Hematopoietic multipotent progenitor cell treated with erythropoietin and hydrocortisone succinate and interleukin-3 and kit ligand, for 15 days (in vitro differentiated cells): ENCODE data around the gene HTT.

Experiments
- DNase-seq: peaks from one replicate; pipeline ENCODE4 v3.0.0-alpha.2; 2015; ENCODE audit warnings: low spot score

The HTT gene

GRCh38 chr4:3235581-3235980 is 161.1 kb downstream of the HTT start:
- DNase-seq: no peak

DNA sequence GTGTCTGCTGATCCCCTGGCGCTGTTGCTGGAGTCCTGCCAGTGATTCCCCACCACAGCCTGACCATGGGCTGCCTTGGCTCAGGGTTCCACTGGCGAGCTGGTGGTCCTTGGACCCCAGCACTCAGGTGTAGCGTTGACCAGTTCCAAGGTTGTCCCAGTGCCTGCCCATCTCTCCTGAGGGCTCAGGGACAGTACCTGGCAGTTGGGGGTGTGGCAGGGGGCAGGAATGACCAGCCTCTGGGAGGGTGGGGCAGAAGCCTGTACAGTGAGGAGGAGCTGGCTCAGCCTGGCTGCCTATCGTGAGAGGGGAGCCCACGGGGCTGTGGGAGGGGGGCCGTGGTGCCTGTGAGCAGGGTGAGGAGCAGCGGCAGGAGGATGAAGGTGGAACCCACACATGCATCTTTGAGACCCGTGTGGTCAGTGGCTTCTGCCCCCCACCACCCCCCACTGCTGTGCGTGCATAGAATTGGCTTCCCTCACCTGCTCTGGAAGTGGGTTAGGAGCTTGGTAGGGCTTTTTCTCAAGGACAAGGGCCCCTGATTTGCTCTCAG is 161.9 kb downstream of the HTT start:
- no peak for DNase-seq

DNA sequence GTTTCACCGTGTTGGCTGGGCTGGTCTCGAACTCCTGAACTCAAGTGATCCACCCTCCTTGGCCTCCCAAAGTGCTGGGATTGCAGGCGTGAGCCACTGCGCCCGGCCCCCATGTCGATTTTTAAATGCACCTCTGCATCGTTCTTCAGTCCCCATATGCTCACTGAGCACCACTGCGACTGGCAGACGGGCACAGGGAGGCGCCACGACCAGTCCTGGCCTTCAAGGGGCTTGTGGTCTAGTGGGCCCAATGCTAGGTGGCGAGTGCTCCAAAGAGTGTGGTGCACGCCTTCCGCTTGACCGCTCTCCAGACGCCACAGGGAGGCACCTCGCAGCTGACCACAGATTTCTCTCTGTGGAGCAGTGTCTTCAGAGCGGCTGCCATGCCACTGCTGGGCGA is 162.8 kb downstream of the HTT start:
- DNase-seq: no peak

GRCh38 chr4:3237712-3238560 is 163.5 kb downstream of the HTT start:
- DNase-seq: no peak

DNA sequence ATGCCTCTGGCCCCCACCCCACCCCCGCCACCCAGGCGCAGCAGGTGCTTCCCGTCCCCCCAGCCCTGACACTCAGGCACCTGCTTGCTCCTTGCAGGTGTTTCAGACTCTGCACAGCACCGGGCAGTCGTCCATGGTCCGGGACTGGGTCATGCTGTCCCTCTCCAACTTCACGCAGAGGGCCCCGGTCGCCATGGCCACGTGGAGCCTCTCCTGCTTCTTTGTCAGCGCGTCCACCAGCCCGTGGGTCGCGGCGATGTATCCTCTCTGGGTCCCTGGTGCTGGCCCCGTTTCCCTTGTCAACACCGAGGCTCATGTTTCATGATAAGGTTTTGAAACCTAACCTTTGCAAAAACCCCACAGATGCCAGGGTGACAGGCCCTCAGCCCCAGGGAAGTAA is 164.2 kb downstream of the HTT start:
- no peak for DNase-seq

GRCh38 chr4:3239303-3239702 is 164.8 kb downstream of the HTT start:
- DNase-seq: no peak

- no peak for DNase-seq
Observed at GRCh38 chr4:3239998-3240920, 165.8 kb downstream of the HTT start.

DNA sequence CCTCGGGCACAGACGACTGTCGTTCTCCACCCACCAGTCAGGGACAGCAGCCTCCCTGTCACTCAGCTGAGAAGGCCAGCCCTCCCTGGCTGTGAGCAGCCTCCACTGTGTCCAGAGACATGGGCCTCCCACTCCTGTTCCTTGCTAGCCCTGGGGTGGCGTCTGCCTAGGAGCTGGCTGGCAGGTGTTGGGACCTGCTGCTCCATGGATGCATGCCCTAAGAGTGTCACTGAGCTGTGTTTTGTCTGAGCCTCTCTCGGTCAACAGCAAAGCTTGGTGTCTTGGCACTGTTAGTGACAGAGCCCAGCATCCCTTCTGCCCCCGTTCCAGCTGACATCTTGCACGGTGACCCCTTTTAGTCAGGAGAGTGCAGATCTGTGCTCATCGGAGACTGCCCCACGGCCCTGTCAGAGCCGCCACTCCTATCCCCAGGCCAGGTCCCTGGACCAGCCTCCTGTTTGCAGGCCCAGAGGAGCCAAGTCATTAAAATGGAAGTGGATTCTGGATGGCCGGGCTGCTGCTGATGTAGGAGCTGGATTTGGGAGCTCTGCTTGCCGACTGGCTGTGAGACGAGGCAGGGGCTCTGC is 166.5 kb downstream of the HTT start:
- no peak for DNase-seq

DNA sequence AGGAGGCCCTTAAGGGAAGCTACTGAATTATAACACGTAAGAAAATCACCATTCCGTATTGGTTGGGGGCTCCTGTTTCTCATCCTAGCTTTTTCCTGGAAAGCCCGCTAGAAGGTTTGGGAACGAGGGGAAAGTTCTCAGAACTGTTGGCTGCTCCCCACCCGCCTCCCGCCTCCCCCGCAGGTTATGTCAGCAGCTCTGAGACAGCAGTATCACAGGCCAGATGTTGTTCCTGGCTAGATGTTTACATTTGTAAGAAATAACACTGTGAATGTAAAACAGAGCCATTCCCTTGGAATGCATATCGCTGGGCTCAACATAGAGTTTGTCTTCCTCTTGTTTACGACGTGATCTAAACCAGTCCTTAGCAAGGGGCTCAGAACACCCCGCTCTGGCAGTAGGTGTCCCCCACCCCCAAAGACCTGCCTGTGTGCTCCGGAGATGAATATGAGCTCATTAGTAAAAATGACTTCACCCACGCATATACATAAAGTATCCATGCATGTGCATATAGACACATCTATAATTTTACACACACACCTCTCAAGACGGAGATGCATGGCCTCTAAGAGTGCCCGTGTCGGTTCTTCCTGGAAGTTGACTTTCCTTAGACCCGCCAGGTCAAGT is 167.5 kb downstream of the HTT start:
- DNase-seq: no peak

DNA sequence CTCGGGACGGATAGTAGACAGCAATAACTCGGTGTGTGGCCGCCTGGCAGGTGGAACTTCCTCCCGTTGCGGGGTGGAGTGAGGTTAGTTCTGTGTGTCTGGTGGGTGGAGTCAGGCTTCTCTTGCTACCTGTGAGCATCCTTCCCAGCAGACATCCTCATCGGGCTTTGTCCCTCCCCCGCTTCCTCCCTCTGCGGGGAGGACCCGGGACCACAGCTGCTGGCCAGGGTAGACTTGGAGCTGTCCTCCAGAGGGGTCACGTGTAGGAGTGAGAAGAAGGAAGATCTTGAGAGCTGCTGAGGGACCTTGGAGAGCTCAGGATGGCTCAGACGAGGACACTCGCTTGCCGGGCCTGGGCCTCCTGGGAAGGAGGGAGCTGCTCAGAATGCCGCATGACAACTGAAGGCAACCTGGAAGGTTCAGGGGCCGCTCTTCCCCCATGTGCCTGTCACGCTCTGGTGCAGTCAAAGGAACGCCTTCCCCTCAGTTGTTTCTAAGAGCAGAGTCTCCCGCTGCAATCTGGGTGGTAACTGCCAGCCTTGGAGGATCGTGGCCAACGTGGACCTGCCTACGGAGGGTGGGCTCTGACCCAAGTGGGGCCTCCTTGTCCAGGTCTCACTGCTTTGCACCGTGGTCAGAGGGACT is 168.8 kb downstream of the HTT start:
- DNase-seq: no peak

- DNase-seq: no peak
Observed at GRCh38 chr4:3244002-3244401, 169.5 kb downstream of the HTT start.

- no peak for DNase-seq
Observed at GRCh38 chr4:3244747-3245146, 170.3 kb downstream of the HTT start.

- no peak for DNase-seq
Observed at GRCh38 chr4:3245676-3246075, 171.2 kb downstream of the HTT start.

GRCh38 chr4:3246458-3247398 is 172.2 kb downstream of the HTT start:
- DNase-seq: no peak

DNA sequence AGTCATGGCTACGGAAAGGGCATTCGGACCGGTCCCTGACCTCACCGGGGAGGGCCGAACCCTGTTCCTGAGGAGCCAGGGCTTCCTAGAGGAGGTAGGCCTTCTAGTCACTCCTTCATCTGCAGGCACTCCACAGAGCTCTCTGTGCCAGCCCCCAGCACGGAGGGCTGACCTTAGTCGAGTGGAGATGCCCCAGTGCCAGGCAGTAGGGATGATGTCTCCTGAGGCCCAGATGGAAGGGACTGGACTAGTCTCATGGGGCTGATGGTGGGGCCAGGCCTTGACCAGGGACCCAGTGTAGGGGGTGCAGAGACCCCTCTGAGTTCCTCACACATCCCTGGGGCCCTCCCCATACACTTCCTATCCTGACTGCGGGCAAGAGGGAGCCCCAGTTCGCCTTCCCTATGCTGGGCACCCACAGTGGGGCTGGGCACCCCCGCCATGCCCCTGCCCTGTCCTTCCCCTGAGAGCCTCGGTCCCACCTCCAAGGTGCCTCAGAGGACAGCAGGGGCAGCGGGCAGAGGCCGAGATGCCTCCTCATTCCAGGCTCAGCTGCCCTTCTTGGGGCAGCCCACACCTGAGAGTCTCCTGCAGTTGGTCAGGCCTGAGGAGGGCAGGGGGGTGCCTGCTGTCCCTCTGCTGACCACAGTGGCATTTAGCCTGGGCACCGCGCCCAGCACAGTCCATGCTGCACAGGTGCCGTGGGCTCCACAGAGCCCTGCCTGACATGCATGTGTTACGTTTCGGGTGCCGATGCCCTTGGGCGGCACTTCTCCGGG is 173.1 kb downstream of the HTT start:
- no peak for DNase-seq

- DNase-seq: no peak
Observed at GRCh38 chr4:3248178-3248480, 173.6 kb downstream of the HTT start.

GRCh38 chr4:3248811-3249661 is 174.6 kb downstream of the HTT start, which contains the start of gene MSANTD1:
Gene MSANTD1 (plus strand): TSS chr4:3249159. CDS start chr4:3249223, 64 bp downstream.
- no peak for DNase-seq

DNA sequence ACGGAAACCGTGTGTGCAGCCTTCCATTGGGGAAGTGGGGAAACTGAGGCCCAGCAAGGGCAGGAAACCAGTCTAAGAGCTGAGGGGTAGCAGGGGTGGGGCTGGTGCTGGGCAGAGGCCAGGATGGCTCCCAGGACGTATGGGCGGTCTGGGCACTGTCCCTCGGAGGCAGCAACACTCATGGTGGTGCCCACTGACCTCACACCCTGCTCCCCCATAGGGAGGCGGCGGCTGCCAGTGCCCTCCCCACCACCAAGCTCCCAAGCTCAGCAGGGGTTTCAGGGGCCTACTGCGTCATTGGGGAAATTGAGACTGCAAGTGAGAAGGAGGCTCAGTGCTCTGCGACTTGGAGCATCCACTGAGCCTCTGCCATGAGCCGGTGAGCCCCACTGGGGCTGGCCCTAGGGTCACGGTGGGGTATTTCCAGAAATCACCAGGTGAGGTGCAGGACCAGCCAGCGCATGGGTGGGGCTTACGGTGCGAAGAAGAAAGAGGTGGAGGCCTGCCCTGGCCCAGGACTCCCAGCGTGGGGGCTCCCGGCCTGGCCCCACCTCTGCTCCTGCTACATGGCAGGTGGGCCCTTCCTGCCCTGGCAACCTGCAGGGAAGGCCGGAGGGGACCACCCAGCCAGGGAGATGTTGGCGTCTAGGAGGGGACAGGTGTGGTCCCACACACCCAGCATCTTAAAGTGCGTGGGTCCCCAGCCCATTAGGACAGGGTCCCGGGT is 175.4 kb downstream of the HTT start:
- no peak for DNase-seq
